Activated CD8-positive, alpha-beta memory T cell treated with anti-CD3 and anti-CD28 coated beads for 1 hour (primary cell): Measurements from ENCODE around the gene LSR.

Source experiments
- DNase-seq, 2 donors: peaks; one replicate each; pipeline ENCODE4 v3.0.0-alpha.2; 2020; ENCODE audit warnings: low read depth in 1 of 2; ENCODE audit errors: extremely low read depth in 1 of 2

Gene LSR

DNA sequence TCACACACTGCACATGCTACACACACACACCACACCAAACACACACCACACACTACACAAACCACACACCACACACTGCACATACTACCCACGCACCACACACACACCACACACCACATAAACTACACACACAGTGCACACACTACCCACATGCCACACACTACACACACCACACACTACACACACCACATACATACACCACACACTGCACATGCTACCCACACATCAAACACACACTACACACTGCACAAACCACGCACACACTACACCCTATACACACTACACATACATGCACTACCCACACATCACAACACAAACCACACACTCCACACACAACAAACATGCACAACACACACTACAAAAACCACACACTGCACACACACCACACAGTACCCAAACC, 49.1 kb downstream of the LSR start:
- no peak for DNase-seq

DNA sequence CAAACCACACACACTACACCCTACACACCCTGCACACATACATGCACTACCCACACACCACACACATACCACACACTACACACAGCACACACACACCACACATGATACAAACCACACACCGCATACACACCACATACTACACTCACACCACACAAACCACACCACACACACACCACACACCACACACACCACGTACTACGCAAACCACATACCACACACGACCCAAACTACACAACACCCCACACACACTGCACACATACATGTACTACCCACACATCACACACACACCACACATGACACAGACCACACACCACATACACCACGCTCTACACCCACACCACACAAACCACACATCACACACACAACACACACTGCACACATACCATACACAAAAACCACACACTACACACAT, 49.8 kb downstream of the LSR start:
- no peak for DNase-seq

DNA sequence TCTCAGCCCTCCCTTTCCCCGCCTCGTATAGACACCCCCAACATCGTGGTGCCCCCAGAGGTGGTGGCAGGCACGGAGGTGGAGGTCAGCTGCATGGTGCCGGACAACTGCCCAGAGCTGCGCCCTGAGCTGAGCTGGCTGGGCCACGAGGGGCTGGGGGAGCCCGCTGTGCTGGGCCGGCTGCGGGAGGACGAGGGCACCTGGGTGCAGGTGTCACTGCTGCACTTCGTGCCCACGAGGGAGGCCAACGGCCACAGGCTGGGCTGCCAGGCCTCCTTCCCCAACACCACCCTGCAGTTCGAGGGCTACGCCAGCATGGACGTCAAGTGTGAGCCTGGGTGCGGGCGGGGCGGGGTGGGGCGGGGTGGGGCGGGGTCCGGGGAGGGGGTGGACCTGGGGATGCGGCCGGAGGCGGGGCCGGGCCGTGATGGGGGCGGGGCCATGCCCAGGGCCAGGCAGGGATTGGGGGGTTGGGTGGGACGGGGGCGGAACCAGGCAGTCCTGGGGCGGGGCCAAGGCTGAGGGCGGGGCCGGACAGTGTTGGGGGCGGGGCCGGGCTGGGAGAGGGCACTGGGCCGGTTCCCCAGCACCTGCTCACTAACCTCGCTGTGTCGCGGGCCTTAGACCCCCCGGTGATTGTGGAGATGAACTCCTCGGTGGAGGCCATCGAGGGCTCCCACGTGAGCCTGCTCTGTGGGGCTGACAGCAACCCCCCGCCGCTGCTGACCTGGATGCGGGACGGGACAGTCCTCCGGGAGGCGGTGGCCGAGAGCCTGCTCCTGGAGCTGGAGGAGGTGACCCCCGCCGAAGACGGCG, 50.9 kb downstream of the LSR start:
- no peak for DNase-seq

DNA sequence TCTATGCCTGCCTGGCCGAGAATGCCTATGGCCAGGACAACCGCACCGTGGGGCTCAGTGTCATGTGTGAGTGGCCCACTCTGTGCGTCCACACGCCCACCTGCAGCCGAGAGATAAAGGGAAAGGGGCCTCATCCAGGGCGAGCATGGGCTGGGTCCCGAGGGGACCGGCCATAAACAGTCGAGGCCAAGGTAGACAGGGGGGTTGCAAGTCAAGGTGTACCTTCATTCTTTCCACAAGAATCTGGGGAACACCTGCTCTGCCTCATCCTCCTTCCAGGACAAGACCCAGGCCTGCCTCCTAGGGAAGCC, 51.5 kb downstream of the LSR start:
- no peak for DNase-seq

DNA sequence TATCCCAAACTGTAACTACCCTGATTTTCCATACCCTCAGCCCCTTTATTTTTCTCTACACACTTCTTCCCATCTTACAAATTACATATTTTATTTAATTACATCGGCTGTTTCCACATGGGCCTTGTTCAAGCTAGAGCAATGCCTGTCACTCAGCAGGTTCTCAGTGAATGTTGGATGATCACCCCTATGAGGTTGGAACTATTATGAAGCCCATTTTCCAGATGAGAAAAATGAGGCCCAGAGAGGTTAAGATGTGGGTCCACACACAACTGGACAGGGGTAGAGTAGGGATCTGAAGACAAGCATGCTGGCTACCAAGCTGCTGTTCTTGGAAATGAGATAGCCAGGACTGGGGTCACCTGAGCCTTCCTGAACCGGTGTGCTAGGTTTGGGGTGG, 53.2 kb downstream of the LSR start:
- DNase-seq = no peak

DNA sequence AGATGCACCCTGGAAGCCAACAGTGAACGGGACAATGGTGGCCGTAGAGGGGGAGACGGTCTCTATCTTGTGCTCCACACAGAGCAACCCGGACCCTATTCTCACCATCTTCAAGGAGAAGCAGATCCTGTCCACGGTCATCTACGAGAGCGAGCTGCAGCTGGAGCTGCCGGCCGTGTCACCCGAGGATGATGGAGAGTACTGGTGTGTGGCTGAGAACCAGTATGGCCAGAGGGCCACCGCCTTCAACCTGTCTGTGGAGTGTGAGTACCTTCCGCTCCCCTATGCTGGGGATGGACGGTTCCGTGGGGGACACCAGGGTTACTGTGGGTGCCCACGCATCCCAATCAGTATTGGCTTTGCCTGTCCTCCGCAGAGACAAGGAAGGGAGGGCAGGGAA, 53.6 kb downstream of the LSR start:
- DNase-seq = no peak

DNA sequence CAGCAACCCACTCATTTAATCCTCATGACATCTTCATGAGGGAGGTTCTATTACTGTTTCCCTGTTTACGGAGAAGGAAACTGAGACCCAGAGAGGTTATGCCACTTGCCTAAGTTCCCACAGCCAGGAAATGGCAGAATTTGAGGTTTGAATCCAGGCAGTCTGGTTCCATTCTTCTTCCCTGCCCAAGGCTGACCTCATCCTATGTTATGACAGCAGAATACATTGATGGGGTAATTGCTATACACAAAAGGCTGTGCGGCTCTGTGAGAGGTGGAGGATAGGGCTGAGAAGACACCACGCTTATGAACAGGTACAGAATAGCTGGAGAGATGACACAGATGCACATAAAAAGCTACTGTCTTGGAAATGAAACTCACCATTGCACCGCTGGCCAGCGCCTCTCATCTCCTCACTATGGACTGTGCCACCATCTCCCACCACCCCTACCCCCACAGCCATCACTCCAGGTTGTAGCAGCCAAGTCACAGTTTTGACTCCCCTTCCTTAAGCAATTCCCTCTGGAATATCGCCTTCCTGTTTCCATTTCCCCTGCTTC, 54.6 kb downstream of the LSR start:
- DNase-seq = no peak

DNA sequence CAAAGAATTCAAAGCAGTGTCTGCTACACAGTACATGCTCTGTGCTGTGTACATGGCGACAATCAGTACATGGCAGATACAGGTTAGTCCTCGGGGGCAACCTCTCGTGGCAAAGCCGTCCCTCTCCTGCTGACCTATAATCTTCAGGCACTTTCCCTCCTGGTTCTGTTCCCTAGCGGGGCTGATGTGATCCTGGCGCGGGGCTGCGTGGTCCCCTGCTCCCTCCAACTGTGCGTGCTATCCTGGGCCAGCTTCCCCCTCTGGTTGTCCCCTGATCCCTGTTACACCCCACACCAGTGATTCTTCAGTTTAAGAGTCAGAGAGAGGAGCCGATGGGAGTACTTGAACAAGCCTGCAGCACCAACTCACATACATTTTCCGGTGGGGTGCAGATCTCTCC, 55.2 kb downstream of the LSR start:
- no peak for DNase-seq

DNA sequence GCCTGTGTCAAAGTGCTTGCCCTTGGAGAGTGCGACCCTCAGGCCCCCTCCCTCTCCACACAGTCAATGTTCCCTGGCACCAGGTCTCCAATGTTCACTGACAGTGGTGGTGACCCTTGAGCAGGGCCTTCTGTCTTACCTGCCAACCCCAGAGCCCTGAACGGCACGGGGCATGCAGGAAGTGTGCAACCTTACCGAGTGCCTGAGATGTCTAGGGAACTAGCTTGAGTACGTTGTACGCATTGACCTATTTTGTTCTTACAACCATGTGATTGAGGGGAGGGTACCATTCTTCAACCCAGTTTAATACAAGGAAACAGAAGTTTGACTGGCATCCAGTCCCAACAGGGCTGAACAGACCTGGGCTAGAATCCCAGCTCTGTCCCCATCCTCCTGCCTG, 56.4 kb downstream of the LSR start:
- no peak for DNase-seq

DNA sequence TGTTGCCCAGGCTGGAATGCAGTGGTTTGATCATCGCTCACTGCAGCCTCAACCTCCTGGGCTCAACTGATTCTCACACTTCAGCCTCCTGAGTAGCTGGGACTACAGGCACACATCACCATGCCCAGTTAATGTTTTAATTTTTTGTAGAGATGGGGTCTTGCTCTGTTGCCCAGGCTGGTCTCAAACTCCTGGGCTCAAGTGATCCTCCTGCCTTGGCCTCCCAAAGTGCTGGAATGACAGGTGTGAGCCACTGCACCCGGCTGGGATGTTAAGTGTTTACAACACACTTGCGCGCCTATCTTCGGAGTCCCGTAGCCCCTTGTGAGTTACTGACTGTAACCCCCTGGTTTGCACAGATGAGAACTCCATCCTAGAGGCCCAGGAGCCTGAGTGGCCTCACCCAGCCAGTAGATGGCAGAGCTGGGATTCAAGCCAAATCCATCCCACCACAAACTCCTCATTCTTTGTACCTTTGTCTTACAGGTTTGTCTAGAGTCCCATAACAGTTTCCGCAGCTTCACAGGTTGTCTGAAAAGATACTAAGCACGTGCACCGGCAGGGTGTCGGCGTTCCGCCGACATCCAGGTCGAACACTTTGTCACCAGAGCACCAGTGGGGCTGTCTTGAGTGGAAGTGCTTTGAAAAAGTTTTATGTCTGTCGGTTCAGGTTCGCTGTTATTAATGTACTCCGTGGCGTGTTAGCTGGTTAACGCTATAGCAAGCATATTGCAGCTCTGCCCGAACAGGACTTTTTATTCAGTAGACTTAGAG, 57.9 kb downstream of the LSR start:
- DNase-seq = no peak

DNA sequence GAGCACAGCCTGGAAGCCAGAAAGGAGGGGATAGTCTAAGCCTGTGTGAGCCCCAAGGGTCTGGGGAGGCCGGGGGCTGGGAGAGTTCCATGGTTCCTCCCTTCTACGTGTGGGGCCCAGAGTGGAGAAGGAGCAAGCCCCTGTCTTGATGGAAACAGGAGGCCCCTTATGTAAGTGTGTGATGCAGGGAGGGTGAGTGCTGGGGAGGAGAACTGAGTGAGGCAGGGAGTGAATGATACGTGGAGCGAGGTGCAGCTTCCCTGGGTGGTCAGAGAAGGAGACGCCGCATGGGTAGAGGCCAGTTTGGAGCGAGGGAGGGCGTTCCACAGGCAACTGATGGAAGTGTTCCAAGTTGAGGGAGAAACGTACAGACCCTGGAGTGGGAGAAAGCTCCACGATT, 59.1 kb downstream of the LSR start:
- DNase-seq = no peak

DNA sequence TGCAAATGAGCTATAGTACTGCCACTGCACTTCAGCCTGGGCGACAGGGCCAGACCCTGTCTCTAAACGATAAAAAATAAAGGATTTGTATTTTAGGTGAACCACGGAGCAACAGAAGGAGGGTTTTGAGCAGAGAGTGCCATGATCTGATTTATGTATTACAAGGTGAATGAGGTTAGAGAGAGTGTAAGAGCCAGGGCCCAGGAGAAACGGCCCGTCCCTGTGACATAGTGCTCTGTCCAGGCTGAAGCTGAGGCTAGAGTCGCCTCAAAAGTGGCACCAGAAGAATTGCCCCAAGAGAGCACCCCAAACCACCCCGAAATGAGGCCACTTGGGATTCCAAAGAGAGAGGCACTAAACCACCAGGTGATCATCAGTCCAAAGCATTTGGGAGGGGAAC, 60.1 kb downstream of the LSR start:
- no peak for DNase-seq

DNA sequence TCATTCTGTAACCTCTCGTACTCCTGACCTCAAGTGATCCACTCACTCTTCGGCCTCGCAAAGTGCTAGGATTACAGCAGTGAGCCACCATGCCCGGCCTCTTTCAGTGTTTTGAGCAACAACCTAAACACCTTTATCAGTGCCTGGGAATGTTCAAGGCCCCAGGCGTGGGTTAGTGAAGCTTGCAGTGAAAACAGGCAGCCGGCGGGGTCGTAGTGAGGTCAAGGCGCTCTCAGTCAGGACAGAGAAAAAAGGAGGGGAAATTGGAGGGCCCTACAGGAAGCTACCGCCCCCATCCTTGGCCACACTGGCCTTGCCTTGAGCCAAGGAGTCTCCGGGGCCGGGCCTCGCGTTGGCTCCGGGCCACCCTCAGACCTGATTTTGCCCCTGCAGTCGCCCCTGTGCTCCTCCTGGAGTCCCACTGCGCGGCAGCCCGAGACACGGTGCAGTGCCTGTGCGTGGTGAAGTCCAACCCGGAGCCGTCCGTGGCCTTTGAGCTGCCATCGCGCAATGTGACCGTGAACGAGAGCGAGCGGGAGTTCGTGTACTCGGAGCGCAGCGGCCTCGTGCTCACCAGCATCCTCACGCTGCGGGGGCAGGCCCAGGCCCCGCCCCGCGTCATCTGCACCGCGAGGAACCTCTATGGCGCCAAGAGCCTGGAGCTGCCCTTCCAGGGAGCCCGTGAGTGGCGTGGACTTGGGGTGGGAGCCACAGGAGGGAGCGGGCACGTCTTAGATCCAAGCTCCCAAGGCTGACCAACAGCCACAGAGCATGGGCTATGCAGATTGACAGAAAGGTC, 60.9 kb downstream of the LSR start:
- no peak for DNase-seq

DNA sequence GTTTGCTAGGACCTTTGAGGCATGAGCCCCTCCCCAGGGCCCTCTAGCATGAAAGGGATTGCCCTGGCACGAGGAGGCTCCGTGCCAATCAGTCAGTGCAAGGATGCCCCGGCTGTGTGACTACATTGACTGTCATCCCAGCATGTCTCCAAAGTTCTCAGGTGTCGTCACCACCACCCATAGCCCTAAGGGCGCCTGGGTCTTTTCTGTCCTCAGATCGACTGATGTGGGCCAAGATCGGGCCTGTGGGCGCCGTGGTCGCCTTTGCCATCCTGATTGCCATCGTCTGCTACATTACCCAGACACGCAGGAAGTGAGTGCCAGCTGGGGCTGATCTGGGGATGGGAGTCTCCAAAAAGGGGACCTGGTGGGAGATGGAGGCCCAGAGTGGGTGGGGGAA, 61.5 kb downstream of the LSR start:
- no peak for DNase-seq

DNA sequence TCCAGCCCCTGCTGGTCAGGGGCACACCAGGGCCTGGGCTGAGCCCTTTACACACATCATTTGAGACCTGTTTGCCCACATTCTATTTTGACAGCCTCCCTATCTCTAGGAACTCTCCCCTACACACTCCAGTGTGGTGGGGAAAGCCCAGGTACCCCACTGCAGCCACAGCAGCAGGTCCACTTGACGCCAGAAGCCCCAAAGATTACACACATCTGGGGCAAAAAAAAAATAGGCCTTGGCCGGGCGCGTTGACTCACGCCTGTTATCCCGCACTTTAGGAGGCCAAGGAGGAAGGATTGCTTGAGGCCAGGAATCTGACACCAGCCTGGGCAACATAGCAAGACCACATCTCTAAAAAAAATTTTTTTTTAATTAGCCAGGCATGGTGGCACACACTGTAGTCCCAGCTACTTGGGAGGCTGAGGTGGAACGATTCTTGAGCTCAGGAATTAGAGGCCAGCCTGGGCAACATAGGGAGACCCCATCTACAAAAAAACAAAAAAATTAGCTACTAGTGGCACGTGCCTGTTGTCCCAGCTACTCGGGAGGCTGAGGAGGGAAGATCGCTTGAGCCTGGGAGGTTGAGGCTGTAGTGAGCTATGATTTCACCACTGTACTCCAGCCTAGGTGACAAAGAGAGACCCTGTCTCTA, 62.1 kb downstream of the LSR start:
- no peak for DNase-seq

DNA sequence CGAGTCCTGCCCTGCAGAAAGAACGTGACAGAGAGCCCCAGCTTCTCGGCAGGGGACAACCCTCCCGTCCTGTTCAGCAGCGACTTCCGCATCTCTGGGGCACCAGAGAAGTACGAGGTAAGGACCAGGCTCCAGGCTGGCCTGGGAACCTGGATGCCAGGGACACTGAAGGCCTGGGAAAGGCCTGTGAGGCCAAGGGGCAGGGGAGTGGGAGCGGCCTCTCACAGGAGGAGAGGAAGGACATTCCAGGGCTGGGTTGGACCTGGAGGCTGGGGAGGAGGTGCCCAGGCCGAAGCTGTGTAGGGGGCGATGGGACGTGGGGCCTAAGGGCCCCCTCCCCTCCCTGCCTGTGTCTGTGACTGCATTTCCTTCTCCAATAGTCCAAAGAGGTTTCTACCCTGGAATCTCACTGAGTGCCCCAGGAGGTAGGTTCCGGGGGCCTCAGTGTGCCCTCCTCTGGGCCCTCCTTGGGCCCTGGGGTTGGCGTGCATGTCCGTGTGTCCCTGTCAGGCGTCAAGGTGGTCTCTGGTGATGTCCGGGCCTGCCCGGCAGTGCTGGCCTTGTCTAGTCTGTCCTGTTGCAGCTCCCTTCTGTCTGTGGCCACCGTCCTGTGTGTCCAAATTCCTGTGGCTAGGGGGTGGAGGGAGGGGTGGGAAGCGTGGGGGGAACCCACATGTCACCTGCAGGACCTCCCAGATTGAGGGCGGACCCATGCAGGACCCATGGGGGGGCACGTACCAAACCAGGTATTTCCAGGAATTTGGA, 63.3 kb downstream of the LSR start:
- no peak for DNase-seq

DNA sequence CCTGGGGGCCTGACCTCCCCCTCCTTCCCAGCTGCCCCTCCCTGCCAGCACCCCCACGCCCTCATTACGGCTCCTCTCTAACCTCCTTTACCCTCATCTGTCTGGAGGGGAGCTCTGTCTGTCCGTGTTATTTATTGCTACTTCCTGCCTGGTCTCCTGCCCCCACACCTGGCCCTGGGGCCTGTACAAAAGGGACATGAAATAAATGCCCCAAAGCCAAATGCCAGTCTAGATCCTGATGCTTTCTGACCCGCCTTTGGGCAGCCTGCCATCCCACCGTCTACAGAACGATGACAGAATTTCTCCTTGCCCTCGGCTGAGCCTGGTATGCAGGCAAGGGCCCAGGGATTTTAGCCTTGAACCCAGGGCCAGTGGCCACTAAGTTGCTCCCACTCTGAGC, 64.8 kb downstream of the LSR start:
- no peak for DNase-seq

DNA sequence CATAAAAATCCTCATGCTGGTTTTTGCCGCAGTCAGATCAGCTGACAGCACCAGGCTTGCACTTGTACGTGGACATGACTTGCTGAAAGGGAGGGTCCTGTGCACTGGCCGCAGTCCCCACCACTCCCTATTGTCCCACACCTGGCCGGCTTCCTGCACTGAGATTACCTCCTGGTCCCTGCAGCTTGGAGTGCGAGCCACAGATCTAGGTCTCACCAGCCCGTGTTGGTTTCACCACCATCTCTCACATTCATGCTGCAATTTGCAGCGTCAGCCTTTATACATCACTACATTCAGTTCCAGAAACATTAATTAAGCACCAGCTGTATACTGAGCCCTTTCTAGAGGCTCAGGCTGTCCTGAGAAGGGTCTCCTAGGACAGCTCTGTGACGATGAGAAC, 65.2 kb downstream of the LSR start:
- no peak for DNase-seq

DNA sequence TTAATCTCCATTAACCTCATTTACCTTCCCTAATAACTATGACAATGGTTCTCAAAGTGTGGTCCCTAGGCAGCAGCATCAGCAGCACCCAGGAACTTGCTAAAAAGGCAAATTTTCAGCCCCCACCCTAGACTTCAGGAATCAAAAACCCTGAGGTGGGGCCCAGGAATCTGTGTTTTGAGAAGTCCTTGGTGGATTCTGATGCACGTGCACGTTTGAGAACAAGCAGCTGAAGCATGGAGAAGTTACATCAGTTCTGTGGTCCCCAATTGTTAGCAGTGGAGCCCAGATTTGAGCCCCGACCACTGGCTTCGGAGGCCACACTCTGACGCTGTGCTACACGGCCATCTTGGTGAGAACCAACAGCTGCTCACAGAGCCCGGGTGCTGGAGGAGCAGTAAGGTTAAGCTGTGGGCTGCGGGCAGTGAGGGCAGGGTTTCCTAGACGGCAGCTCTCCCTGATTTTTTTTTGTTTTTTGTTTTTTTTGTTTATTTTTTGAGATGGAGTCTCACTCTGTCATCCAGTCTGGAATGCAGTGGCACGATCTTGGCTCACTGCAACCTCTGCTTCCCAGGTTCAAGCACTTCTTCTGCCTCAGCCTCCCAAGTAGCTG, 66.2 kb downstream of the LSR start:
- no peak for DNase-seq

DNA sequence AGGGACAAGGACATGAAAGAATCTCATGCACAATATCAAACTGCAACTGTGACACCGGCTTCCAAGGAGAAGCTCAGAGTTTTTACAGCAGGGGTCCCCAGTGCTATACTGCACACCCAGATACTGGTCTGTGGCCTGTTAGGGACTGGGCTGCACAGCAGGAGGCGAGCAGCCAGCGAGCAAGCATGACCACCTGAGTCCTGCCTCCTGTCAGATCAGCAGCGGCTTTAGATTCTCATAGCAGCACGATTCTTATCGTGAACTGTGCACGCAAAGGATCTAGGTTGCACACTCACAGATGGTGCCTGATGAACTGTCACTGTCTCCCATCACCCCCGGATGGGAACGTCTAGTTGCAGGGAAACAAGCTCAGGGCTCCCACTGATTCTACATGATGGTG, 67.1 kb downstream of the LSR start:
- no peak for DNase-seq
